ENCODE measurements around the gene ST3GAL5.

DNA sequence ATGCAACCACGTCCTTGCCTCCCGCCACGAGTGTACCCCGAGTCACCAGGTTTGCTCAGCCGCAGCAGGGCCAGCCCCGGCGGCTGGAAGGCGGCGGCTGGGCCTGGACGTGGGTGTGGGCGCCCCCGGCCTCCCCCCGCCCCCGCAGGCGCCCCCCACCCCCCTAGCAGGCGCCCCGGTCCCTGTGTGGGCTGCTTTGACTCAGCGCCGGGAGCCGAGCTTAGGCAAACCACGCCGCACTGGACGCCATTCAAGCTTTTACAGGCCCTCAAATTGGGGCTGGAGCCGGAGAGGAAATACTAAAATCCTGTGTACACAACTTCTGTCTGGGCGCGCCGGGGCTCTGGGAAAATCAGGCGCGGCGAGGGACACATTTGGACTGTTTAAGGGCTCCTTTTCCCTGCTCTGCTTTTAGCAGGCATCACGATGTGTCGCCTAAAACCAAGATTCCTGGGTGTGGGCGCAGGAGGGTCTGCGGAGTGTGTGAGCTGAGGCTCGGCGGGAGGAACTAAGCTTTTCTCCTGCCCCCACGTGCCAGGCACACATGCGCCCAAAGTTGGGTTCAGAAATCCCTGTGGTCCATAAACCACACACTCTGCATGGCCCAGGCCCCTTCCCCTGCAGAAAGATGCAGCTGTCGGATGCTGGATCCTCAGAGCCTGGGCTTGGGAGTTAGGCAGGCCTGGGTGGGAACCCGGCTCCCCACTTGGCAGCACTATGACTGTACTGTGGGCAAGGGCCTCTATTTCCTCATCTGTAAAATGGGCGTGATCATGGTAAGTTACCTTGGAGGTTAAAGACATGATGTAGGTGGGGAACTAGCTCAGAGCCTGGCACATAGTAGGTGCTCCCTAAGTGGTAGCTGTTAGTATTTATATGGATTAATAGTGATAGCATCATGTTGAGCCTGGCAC lies 77.4 kb downstream of the ST3GAL5 start:
- TF ChIP-seq, protein P1, sequence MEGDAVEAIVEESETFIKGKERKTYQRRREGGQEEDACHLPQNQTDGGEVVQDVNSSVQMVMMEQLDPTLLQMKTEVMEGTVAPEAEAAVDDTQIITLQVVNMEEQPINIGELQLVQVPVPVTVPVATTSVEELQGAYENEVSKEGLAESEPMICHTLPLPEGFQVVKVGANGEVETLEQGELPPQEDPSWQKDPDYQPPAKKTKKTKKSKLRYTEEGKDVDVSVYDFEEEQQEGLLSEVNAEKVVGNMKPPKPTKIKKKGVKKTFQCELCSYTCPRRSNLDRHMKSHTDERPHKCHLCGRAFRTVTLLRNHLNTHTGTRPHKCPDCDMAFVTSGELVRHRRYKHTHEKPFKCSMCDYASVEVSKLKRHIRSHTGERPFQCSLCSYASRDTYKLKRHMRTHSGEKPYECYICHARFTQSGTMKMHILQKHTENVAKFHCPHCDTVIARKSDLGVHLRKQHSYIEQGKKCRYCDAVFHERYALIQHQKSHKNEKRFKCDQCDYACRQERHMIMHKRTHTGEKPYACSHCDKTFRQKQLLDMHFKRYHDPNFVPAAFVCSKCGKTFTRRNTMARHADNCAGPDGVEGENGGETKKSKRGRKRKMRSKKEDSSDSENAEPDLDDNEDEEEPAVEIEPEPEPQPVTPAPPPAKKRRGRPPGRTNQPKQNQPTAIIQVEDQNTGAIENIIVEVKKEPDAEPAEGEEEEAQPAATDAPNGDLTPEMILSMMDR (IDR thresholded peaks at IDR 0.05), result no peak
- peak in 1 of 2 donors; percentile 32 for TF ChIP-seq POLR2A (IDR thresholded peaks at IDR 0.05)
